Neural progenitor cell (in vitro differentiated cells): Measurements from ENCODE around the gene PERP. TPM values are rescaled to one million over a fixed set of nuclear protein-coding genes. Genes with fewer than 3 reads are reported as not detected.

Experiments
- DNase-seq: peaks from one replicate; pipeline ENCODE4 v3.0.0-alpha.2; 2016; ENCODE audit warnings: low spot score
- H2AFZ ChIP-seq: fragments of 200-600 bp; sonication (generic); replicated peaks from 2 replicates; pipeline ENCODE4 v1.6.1; 2016; ENCODE audit warnings: antibody characterized with exemption
- H3F3A ChIP-seq: fragments of 200-600 bp; sonication (generic); 2 replicates; pipeline ENCODE4 v1.6.1; 2016; ENCODE audit warnings: antibody characterized with exemption, low read depth
- H3K27ac ChIP-seq: fragments of 200-600 bp; sonication (generic); 2 replicates; pipeline ENCODE4 v1.5.1; 2016; ENCODE audit warnings: mild to moderate bottlenecking
- H3K27me3 ChIP-seq: fragments of 200-600 bp; sonication (generic); 2 replicates; pipeline ENCODE4 v1.6.1; 2016; ENCODE audit warnings: mild to moderate bottlenecking, moderate library complexity
- H3K36me3 ChIP-seq: fragments of 200-600 bp; sonication (generic); 2 replicates; pipeline ENCODE4 v1.5.1; 2016
- H3K4me1 ChIP-seq: fragments of 200-600 bp; sonication (generic); 2 replicates; pipeline ENCODE4 v1.6.1; 2016; ENCODE audit warnings: mixed run types
- H3K4me2 ChIP-seq: fragments of 200-600 bp; sonication (generic); 2 replicates; pipeline ENCODE4 v1.6.1; 2016
- H3K4me3 ChIP-seq: fragments of 200-600 bp; sonication (generic); 2 replicates; pipeline ENCODE4 v1.5.1; 2016
- H3K79me2 ChIP-seq: fragments of 200-600 bp; sonication (generic); 2 replicates; pipeline ENCODE4 v1.6.1; 2016; ENCODE audit warnings: low read depth
- H3K9ac ChIP-seq: fragments of 200-600 bp; sonication (generic); 2 replicates; pipeline ENCODE4 v1.6.1; 2016
- H3K9me3 ChIP-seq: fragments of 200-600 bp; sonication (generic); 2 replicates; pipeline ENCODE4 v1.5.1; 2016; ENCODE audit warnings: low read depth
- H4K20me1 ChIP-seq: fragments of 200-600 bp; sonication (generic); 2 replicates; pipeline ENCODE4 v1.6.1; 2016; ENCODE audit warnings: low read depth
- H3K27ac Mint-ChIP-seq: 3 replicates; pipeline ENCODE4 v1.8.0; 2021; ENCODE audit warnings: mixed read lengths
- H3K27me3 Mint-ChIP-seq: 2 replicates; pipeline ENCODE4 v1.8.0; 2022; ENCODE audit warnings: low read depth, mild to moderate bottlenecking, inconsistent platforms, moderate library complexity, mixed read lengths; ENCODE audit not compliant: insufficient read depth
- H3K36me3 Mint-ChIP-seq: 3 replicates; pipeline ENCODE4 v1.8.0; 2021; ENCODE audit warnings: mixed read lengths
- H3K4me1 Mint-ChIP-seq: 3 replicates; pipeline ENCODE4 v1.8.0; 2021; ENCODE audit warnings: mixed read lengths
- H3K4me3 Mint-ChIP-seq: 3 replicates; pipeline ENCODE4 v1.8.0; 2021; ENCODE audit warnings: mild to moderate bottlenecking, moderate library complexity, mixed read lengths
- H3K9me3 Mint-ChIP-seq: 3 replicates; pipeline ENCODE4 v1.8.0; 2020; ENCODE audit warnings: mixed read lengths
- EZH2 ChIP-seq: fragments of 200-600 bp; sonication (generic); IDR thresholded peaks from 2 replicates; pipeline ENCODE4 v1.6.1; 2017; ENCODE audit warnings: antibody characterized with exemption, mild to moderate bottlenecking, moderate library complexity
- EZH2phosphoT487 ChIP-seq: fragments of 200-600 bp; sonication (generic); IDR thresholded peaks from 2 replicates; pipeline ENCODE4 v1.6.1; 2017; ENCODE audit warnings: antibody characterized with exemption
- total RNA-seq: library from RNA; depleted of rRNA; stranded (reverse); fragments of >200 nt; gene quantifications from 2 replicates; pipeline ENCODE4 v1.2.3, GENCODE V29; 2015; ENCODE audit warnings: low replicate concordance
- TF ChIP-seq, protein P1 (sequence below): fragments of 200-600 bp; sonication (generic); IDR thresholded peaks from 2 replicates; pipeline ENCODE4 v1.5.1; 2017; ENCODE audit warnings: antibody characterized with exemption, mild to moderate bottlenecking

PERP gene
- total RNA-seq, 1 donor from 2014 or later, result 35.4 TPM

DNA sequence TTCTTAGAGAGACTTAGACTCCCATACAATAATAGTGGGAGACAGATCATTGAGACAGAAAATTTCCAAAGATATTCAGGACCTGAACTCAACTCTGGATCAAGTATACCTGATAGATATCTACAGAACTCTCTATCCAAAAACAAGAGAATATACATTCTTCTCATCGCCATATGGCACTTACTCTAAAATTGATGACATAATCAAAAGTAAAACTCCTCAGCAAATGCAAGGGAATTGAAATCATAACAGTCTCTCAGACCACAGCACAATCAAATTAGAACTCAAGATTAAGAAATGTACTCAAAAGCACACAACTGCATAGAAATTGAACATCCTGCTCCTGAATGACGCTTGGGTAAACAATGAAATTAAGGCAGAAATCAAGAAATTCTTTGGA lies 28.7 kb downstream of the PERP start:
- Histone ChIP-seq H3K4me2 (no peak overlapping the region), H2AFZ (no peak overlapping the region), H3K27ac (no peak overlapping the region), H3K4me1 (no peaks in the 10 kb centered on the region), H3K27me3 (no peaks in the 10 kb centered on the region), H3K9me3 (no peaks in the 10 kb centered on the region), H3K79me2 (no peaks in the 10 kb centered on the region), H3K9ac (no peak overlapping the region), H3F3A (no peaks in the 10 kb centered on the region), H3K4me3 (no peak overlapping the region), H3K36me3 (no peaks in the 10 kb centered on the region), H4K20me1 (no peaks in the 10 kb centered on the region)
- Mint-ChIP-seq H3K9me3 (peaks cover 26% of the 10 kb centered on the region), H3K36me3 (no peaks in the 10 kb centered on the region), H3K27me3 (peaks cover 5% of the 10 kb centered on the region), H3K4me1 (no peaks in the 10 kb centered on the region), H3K4me3 (no peak overlapping the region), H3K27ac (no peak overlapping the region)
- TF ChIP-seq EZH2 (no peak), EZH2phosphoT487 (no peak)
- TF ChIP-seq, protein P1, sequence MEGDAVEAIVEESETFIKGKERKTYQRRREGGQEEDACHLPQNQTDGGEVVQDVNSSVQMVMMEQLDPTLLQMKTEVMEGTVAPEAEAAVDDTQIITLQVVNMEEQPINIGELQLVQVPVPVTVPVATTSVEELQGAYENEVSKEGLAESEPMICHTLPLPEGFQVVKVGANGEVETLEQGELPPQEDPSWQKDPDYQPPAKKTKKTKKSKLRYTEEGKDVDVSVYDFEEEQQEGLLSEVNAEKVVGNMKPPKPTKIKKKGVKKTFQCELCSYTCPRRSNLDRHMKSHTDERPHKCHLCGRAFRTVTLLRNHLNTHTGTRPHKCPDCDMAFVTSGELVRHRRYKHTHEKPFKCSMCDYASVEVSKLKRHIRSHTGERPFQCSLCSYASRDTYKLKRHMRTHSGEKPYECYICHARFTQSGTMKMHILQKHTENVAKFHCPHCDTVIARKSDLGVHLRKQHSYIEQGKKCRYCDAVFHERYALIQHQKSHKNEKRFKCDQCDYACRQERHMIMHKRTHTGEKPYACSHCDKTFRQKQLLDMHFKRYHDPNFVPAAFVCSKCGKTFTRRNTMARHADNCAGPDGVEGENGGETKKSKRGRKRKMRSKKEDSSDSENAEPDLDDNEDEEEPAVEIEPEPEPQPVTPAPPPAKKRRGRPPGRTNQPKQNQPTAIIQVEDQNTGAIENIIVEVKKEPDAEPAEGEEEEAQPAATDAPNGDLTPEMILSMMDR, result no peak
- no peak for DNase-seq

DNA sequence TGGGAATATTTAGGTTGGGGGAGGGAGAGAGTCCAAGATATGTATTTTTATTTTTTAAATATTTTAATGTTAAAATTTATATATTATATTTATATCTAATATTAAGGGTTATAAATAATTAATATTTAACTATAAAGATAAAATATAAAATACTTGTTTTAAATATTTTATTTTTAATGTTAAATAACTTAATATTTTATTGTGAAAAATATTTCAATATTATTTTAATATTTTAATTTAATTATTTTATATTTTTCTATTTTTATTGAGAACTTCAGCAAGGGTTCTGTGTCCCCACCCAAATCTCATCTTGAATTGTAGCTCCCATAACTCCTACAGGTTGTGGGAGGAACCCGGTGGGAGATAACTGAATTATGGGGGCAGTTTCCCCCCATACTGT lies 34.0 kb downstream of the PERP start:
- Histone ChIP-seq H3K36me3 (no peaks in the 10 kb centered on the region), H3K4me3 (no peak overlapping the region), H2AFZ (no peak overlapping the region), H3K9ac (no peak overlapping the region), H3F3A (no peaks in the 10 kb centered on the region), H3K9me3 (no peaks in the 10 kb centered on the region), H3K79me2 (no peaks in the 10 kb centered on the region), H3K4me1 (no peaks in the 10 kb centered on the region), H4K20me1 (no peaks in the 10 kb centered on the region), H3K27ac (no peak overlapping the region), H3K27me3 (no peaks in the 10 kb centered on the region), H3K4me2 (no peak overlapping the region)
- Mint-ChIP-seq H3K36me3 (no peaks in the 10 kb centered on the region), H3K9me3 (peaks cover 24% of the 10 kb centered on the region), H3K4me3 (no peak overlapping the region), H3K4me1 (peaks cover 2% of the 10 kb centered on the region), H3K27me3 (peaks cover 3% of the 10 kb centered on the region), H3K27ac (no peak overlapping the region)
- TF ChIP-seq EZH2phosphoT487, result no peak
- TF ChIP-seq, protein P1, result no peak
- no peak for TF ChIP-seq EZH2
- no peak for DNase-seq

DNA sequence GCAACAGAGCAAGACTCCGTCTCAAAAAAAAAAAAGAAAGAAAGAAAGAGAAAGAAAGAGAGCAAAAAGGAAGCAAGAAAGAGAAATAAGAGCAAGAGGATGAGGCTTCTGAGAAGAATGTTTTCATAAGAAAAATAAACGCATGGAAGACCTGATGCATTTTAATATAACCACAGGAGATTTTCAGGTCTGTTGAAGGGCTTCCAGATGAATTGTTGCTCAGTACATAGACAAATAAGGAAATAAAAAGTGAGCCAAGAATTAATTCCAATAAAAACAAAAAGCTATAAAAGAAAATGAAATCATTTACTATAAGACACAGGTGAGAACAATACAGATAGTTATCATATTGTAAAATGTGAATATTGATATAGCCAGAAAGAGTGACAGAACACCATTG lies 43.5 kb downstream of the PERP start:
- Mint-ChIP-seq H3K9me3 (peaks cover 4% of the 10 kb centered on the region), H3K36me3 (no peaks in the 10 kb centered on the region)

More for the DNA sequence above, 43.5 kb downstream of the PERP start:
- Mint-ChIP-seq H3K4me1 (peaks cover 7% of the 10 kb centered on the region), H3K27me3 (peaks cover 2% of the 10 kb centered on the region), H3K4me3 (no peak overlapping the region), H3K27ac (no peak overlapping the region)
- Histone ChIP-seq H3K36me3 (no peaks in the 10 kb centered on the region), H3K9ac (no peak overlapping the region), H3K27me3 (no peaks in the 10 kb centered on the region), H3K4me2 (no peak overlapping the region), H3K27ac (no peak overlapping the region), H3K4me1 (peaks cover 9% of the 10 kb centered on the region), H2AFZ (no peak overlapping the region), H4K20me1 (no peaks in the 10 kb centered on the region), H3K79me2 (no peaks in the 10 kb centered on the region), H3K4me3 (no peak overlapping the region), H3F3A (no peaks in the 10 kb centered on the region), H3K9me3 (no peaks in the 10 kb centered on the region)
- TF ChIP-seq, protein P1, result no peak
- TF ChIP-seq EZH2 (no peak), EZH2phosphoT487 (no peak)
- DNase-seq, result no peak
